GM21423 (cell line): ENCODE data around the gene NKAIN2.

Experiments used
- ATAC-seq: cut with Tn5 transposase; IDR thresholded peaks from one replicate; pipeline ENCODE4 v1.9.1; 2021; ENCODE audit warnings: mild to moderate bottlenecking, moderate library complexity; ENCODE audit not compliant: unreplicated experiment

NKAIN2 gene

DNA sequence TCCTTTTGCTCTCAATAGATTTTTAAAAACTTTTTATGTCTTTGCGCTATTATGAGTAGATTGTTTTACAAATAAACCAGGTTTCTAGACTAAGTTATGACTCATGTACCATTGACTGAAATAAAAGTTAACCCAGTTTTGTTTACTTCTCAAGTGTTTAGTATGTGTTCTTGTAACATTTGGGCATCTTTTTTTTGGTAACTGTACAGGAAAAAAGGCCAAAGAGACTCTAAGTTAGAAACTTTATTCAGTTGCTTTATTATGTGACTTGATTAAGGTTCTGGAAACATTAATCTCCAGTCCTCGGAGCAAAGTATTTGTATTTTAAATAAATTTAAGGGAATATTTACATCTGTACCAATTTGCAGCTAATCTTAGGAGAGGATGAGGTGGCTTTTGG, 2.9 kb downstream of the NKAIN2 start:
- no peak for ATAC-seq

DNA sequence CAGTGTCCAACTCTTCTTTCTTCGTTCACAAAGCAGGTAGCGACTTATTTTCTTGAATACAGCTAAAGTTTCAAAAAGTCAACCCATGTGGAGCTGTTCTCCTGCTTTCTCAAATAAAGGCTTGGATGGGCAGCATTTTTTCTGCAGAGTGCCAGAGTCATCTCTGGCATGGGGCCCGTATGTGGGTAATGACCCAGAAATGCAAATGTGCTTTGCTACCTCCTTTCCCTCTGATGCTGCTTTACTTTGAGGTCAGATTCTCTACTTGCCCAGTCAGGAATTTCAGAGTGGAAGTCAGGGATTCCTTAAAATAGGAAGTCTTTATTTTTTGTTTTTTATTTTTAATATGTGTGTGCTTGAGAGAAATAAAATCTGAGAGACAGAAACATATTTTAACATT, 4.9 kb downstream of the NKAIN2 start:
- no peak for ATAC-seq

DNA sequence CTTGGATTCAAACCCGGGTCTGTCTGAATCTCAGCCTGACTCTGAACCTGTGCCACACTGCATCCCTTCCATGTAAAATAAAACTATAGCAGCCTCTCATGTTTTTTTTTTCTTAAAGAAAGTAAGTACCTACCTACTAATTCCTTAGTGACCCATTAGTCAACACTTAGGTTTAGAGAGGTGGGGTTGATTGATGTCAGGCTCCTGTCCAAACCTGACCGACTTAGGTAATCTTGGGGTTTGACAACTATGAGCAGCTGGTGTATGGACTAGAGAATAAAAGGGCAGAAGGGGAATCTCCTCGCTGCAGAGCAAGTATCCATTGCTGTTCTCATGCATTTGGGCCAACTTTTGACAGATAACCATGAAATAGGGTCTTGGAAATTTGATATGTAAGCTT, 6.5 kb downstream of the NKAIN2 start:
- ATAC-seq = no peak

DNA sequence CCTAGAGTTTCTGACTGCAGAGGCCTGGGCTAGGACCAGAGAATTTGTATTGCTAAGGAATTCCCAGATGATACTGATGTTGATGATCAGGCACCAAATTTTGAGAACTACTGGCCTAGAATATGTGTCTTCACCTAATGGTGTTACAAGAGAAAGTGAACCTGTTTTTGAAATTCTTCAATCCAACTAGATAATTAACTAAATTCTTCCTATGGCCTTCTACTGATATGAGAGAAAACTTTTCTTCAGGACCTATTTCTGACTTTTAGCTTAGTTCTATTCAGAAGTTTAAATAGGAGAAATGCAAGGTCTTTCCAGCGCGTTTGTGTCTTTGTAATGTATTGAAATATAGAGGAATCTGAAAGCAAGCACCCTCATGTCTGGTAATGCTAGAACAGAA, 7.3 kb downstream of the NKAIN2 start:
- ATAC-seq = no peak

DNA sequence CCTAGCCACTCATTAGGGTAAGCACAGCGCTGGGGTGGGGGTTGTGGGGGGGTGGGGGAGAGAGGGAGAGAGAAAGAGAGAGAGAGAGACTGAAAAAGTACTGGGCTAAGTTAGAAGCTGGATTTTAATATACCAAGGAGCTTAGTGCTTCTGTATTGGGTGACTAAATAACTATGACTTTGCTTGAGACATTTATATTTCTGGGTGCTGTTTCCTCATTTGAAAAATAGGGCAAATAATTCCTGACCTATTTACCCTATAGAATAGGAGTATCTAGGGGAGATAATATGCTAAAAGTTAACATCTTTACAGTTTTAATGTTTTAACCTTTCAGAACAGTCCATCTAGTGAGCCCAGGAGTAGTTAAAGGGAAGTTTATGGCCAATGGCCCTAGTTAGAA, 7.7 kb downstream of the NKAIN2 start:
- no peak for ATAC-seq

DNA sequence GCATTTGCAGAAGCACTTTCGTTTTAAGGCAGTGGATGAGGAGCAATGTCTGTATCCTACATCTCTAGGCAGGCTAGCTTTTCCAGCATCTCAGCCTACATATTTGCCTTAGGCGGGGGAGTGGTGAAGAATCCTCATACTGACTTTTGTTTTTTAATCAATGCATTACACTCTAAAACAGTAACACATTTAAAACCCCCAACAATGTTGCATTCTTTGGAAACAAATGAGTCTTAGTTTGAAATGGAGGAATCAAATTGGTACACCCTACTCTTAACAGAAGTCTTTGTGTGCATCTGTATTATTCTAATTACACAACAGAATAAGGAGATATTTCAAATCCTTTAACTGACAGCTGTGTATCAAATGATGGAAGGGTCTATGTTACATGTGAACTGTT, 9.0 kb downstream of the NKAIN2 start:
- no peak for ATAC-seq

DNA sequence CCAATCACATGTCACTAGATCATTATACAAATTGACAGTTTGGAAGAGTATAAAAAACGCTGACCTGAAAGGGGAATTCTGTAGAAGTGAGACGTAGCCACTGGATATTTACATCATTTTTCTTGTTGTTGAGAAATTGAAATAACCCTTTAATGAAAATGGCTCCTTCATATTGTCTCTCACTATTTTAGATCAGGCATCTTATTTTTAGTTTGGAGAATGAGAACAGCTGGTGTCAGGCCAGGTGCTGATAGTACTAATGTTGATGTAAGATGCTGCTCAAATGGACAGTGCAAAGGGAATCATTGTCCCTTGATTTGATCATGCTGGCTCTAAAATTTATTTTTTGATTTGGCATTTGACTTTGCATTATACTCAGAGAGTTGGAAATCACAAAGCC, 17.4 kb downstream of the NKAIN2 start:
- ATAC-seq = no peak

DNA sequence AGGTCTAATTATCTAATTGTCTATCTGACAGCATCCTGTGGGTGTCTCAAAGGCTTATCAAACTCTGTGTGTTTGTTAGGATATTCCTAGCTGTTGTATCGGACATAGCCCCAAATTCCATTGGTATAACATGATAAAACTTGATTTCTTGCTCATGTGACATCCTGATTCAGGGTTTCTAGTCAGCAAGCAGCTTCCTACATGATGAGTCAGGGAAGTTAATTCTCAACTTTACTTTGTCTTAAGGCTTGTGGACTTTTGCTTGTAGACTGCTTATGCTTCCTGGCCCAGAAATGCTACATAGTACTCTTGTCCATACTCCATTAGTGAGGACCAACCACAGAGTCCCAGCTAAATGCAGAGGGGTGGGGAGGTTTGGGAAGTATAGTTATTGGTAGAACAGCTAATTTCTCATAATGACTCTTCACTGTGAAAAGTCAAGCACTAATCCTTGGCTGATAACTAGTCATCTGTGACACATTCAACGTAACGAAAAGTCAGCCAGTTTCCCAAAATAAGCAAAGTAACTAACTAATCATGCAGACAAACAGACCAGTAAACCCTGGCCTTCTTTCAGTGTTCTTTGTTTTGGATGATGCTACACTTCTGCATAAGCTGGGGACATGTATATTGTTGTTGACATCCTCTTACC, 25.8 kb downstream of the NKAIN2 start:
- no peak for ATAC-seq

DNA sequence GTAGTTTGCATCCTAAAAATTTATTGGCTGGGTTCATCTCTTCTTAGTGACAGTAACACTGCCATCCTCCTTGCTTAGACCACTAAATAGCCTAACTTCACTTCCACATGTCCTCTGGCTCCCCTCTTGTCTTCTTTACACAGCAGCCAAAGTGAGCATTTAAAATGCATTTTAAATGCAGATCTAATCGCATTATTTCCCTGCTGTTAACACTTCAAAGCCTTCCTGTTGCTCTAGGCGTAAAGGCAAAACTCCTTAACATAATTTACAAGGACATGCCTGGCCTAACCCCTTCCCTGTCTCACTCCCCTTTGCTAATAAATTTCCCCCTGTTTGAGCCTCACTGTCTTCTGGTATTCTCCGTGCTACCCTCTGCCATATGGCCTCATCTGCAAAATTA, 26.5 kb downstream of the NKAIN2 start:
- no peak for ATAC-seq

DNA sequence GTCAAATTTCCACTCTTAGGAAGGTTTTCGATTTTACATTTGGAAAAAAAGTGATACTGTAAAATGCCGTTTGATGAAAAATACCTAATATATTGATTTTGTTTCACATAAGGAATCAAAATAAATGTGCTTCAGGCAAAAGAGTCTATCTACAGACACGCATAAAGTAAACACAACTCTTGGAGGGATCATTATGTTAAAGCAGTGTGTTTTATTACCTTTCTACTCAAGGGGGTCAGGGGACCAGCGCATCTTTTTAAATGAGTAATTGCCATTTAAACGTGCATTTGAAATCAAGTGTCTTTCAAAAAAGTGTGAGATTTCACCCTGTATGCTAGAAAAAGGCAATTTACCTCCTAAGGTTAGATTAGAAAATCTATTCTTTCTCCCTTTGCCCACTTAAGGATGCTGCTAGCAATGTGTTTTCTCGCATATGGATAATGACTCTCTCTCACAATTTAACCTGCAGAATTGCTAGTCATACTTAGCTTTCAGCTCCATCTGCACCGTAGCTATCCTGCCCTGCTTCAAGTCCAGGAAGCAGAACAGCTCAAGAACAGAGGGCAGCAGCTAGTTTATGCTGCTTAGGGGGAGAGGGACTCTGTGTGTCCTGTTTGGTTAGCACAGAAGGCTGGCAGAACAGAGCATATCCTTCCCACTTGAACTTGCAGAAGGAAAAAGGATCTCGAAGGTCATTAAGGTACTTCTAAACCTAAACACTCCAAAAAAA, 35.0 kb downstream of the NKAIN2 start:
- ATAC-seq = no peak

DNA sequence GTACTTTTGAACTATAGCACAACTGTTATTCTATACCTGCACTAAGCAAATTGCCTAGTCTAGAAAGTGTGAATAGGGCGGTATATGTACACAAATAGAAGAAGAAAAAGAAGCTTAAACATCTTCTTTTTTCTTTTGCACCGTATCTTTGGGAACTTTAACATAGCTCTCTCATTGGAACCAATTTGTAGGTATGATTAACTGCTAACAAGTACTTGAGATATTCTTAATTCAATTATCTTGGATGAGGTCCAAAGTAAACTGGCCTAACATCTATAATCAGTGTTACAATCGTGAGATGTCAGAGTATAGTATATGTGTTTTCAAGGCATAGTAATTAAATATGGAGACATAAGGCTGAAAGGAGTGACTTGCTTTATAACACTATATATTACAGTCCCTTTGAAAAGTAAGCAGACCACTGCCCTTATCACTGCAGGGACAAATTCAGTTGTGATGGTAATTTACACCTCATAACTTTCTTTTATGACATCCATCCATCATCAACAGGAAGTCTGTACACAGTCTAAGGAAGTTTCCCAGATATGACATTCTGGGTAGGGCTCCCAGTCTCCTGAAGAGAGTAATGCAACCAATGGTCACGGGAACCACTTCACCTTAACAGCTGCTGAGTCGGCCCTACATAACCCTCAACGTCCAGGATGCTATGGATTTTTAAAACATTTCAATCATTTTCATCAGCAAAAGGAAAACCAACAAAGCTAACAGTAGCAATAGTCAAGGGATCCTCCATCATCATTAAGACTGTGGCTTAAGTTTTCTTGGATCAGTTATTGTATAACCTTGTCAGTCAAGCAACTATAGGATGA, 37.6 kb downstream of the NKAIN2 start:
- no peak for ATAC-seq

DNA sequence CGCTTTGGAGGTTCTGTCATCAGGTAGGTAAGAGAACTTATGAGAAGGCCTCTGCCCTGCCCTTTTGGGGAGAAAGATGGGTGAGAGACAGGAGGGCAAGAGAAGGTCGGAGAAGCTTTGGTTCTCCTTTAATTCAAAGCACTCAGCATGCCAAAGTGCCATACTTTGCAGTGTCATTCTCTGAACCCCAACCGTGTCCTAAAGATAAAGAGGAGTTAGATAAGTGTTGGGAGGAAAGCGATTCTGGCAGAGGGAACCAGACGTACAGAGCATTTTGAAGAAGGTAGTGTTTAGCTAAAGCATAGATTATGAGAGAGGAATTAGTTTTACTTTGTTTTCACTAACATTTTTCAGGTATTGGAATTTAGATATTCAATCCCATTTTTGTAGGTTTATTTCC, 40.3 kb downstream of the NKAIN2 start:
- no peak for ATAC-seq

DNA sequence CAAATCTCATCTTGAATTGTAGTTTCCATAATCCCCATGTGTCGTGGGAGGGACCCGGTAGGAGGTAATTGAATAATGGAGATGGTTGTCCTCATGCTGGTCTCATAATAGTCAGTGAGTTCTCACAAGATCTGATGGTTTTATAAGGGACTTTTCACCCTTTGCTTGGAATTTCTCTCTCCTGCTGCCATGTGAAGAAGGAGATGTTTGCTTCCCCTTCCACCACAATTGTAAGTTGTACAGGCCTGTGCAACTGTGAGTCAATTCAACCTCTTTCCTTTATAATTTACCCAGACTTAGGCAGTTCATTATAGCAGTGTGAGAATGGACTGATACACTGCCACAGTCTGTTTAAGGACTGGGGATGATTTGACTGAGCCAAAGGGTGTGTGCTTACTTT, 44.7 kb downstream of the NKAIN2 start:
- no peak for ATAC-seq

DNA sequence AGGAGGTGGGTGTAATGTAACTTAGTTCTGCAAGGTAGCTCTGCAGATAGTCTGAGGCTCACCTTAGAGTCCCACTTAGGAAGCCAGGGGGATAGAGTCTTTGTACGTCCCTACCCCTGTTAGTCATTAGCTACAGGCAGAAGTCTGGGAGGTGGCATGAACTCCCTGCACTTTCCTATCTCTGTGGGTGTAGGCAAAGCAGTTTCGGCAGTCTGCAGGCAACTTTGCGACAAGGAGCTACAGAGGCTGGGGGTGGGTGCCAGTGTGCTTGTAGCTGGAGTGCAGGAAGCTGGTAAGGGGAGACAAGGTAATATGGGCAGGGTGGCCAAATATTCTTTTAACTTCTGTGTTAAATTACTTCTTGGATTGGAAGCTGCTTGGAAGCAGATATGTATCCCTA, 45.7 kb downstream of the NKAIN2 start:
- ATAC-seq = no peak

DNA sequence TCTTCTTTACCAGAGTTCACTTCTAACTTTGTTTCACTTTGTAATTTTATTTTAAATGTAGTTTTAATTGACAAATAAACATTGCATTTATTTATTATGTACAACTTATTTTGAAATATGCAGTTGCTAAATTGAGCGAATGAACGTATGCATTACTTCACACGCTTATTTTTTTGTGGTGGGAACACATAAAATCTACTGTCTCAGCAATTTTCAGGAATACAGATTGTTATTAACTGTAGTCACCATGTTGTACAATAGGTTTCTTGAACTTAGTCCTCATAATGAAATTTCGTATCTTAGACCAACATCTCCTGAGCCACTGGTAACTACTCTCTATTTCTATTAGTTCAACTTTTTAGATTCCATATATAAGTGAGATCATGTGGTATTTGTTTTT, 46.9 kb downstream of the NKAIN2 start:
- no peak for ATAC-seq

DNA sequence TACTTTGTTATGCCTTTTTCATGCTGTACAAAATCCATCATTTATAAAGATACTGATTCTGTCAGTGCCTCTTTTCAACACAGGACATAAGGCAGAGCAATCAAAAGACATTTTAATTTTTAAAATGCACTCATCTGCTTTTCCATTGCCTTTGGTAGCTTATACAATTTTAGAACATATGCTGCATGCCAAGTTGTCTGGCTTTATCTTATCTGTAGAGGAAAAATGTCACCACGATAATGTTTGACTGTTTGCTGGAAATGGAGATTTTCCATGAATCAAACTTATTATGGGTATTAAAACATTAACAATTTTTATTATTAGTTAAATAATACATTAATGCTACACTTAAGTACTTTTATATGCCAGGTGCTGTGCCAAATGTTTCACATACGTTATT, 50.5 kb downstream of the NKAIN2 start:
- no peak for ATAC-seq

DNA sequence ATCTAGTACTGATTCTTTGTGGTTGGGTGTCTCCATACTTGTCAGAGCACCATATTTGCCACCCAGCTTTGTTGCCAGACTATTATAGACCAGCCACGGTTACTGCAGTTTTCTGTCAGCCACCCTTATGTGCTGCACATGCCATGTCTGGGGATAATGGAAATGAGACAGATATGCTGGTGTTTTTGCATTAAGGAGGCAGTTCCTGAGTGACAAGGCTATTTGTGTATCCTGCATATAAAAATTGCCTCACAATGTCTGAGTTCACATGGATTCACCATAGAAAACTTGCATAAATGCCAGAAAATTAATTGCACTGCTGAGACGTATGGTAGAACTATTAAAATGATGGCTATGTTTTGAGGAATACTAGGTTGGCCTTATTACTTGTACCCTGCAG, 51.8 kb downstream of the NKAIN2 start:
- ATAC-seq = no peak

DNA sequence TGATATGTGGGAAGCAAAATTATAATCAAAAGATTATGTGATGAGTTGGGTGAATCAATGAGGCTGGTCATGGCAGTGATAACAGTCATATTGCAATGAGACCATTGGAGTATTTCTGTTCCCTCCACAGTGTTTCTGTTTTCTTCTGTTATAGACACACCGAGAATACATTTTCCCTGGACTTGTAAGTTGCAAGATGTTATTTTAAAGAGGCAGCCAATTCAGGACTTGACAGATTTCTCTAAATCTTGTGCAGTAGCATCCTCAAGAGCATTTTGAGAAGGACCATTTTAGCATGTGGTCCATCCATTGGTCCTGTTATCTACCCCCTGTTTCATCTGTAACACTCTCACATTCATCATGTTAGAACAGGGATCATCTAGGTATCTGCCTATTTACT, 55.6 kb downstream of the NKAIN2 start:
- no peak for ATAC-seq

DNA sequence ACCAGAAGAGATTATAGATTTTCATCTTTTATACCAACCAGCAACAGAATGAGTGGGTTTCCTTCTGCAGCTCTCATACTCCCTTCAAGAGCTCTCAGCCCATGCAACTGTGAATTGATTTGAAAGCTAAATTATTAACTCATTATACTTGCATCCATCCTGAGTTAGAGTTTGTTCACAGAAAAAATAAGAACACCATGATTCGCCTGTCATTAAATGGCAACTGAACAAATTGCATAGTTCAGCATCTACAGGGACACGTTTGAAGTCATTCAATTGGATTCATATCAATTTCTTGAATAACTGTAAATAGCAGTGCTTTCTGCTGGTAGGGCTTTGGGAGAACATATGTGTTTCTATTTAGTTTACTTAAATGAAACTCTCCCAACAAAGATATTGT, 65.7 kb downstream of the NKAIN2 start:
- ATAC-seq = no peak

DNA sequence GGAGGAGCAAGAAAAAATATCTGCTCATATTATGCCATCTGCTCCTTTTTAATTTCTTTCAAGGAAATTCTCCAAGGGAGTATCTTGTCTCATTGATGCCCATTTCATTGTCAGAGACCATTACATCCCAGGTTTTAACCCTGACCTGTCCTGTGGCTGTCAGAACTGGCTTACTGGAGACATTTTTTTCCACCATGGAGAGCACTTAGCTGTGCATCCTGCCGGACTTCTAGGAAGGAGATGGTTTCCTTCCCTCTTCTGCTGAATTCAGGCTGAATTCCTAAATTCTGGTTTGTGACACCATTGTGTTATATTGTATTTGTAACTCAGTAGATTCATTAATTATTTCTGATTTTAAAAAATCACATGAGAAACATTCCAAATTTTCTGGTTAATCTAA, 70.3 kb downstream of the NKAIN2 start:
- ATAC-seq = no peak

DNA sequence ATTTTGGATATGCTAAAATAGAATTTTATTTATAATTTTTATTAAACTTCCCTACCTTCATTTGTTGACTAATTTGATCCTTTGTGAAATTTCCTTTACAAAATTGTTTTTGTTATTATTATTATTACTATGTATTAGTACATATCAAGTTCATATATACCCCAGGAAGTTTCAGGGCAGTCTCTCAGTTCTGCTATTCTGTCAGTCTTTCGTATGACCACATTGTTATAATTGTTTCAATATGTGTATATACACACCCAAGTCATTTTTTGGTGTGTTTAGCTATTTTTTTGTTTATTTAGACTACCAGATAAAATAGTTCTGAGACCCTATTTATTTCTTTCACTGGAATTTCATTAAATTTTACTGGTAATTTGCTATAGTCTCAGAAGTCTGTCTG, 72.1 kb downstream of the NKAIN2 start:
- ATAC-seq = no peak

DNA sequence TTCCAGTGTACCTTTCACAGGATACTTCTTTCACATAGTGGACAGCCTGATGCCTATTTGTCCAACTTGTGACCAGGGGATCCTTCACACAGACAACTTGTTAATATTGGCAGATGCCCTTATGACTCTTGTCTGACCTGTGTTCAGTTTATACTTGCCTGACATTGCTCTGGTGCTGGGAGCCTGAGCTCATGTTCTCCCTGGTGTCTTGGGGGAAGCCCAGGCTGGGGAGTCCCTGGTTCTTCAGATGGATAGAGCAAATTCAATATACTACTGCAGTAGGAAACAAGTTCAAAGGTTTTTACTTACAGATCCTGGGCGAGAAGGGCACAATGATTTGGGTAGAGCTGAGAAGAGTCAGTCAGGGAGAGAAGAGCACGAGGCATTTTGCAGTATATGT, 76.1 kb downstream of the NKAIN2 start:
- ATAC-seq = peak; percentile 47
